Smooth muscle cell of the umbilical artery (primary cell): ENCODE results near the gene DRG2. TPM values are rescaled to one million over a fixed set of nuclear protein-coding genes. Genes with fewer than 3 reads are reported as not detected.

Source experiments
- total RNA-seq: library from RNA; depleted of rRNA; stranded (reverse); fragments of >200 nt; gene quantifications from 2 replicates; pipeline ENCODE4 v1.2.3, GENCODE V29; 2014

DRG2 gene, protein sequence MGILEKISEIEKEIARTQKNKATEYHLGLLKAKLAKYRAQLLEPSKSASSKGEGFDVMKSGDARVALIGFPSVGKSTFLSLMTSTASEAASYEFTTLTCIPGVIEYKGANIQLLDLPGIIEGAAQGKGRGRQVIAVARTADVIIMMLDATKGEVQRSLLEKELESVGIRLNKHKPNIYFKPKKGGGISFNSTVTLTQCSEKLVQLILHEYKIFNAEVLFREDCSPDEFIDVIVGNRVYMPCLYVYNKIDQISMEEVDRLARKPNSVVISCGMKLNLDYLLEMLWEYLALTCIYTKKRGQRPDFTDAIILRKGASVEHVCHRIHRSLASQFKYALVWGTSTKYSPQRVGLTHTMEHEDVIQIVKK
- total RNA-seq = 31.2 and 40.7 TPM in 2 replicates

DNA sequence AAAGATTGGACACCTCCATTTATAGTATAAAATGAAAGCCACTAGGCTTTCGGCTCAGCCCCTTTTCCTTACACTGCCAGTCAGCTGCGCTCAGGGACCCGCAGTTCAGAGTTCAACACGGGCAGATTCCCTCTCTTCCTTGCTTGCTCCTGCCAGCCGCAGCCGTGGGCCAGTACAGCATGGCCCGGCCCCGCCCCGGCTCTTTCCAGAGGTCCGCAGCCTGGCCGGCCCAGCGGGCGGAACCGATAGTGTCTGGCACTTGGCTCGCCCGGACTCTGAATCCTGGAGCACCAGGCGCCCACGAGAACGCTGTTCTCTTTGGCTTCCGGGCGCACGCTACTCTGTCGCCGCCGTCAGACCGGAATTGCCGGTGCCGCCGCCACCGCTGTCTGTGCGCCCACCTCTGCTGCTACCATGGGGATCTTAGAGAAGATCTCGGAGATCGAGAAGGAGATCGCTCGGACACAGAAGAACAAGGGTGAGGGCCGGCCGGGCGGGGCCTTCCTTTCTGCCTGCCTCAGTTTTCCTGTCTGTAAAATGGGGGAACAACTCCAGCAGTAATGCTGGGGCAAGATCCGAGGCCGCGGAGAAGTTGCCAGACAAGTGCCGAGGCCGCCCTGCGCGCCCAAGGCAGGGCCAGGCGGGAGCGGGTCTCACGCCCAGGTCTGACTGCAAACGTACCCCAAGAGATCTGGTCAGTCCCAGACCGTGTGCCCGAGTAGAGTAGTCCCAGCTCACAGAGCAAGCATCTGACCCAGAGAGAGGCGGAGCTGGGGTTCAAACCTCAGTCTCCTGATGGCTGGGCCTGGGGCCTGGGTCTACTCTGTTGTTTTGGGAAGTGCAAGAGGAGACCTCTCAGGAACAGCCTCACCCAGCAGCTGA, at the start of gene DRG2:
DRG2 (plus strand) TSS at position 339 of the 882 bp plus-strand sequence; CDS start at position 415, 76 bp downstream.

DNA sequence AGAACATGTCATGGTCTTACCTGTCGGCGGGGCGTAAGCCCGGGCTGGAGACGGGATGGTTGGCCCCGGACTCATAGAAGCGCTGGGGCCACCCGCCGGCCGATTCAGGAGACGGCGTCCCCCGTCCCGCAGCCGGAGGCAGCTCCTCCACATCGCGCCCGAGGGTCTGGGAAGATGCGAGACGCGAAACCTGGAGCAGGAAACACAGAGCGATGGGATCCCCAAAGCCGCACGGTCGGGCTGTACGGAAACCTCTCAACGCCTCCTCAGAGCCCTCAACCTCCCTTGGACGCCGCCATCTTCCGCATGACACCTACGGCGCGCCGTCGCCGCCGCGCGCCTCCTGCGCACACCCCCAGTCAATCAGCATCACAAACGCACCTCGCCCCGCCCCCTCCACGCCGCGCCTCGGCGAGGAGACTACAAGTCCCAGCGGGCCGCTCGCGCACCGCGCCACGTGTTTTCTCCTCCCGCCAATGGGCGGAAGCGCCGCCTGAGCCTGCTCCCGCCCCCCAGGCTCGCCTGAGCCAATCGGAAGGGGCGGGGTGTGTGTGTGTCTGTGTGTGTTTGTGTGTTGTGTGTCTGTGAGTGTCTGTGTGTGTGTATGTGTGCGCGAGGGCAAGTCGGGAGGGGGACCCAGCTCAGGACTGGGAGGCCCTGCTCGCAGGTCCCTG, 48.8 kb upstream of the DRG2 start, which contains the start of the genes ATPAF2 and GID4:
ATPAF2 (minus strand) TSS at position 308 of the 674 bp plus-strand sequence; CDS start at position 153, 155 bp downstream.
GID4 (plus strand) TSS at position 548 of the 674 bp plus-strand sequence; CDS start at position 605, 57 bp downstream.

DNA sequence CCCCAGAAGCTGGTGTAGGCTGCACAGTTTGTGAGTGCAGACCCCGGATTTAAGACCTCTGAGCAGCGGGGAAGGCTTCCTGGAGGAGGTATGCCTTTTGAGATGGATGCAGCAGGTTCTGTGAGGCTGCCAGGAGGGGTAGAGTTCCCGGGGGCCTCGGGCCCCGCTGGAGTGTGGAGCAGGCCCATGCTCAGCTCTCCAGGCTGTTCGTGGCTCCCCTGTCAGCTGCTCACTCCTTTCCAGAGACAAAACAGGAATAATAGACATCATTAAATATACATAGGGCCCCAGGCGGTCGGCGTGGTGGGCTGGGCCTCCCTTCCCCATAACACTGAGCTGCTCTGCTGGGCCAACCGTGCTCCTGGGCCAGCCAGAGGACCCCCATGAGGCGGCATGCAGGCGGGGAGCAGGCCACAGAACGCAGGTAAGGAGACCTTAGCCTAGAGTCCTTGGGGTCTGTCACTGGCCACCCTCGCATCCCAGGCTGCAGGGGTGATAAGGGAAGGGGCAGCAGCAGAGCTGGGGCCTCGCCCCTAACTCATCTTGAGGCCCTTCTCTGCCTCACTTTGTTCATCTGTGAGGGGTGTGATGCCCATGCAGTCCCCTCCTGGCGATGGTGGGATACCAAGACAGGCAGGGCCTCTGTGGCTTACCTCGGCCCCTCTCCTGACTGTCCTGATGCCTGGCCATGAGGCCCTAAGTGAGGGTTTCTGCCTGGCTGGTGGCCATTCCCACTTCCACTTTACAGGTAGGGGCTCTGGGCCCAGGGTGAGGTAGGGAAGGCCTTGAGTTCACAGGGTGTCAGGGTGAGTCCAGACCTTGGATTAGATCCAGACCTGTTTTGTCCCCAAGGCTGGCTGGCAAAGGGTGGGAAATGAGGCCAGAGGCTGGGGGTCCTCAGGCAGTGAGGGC, 20.9 kb downstream of the DRG2 start, which contains the start of gene MYO15A:
MYO15A (plus strand) TSS at position 356 of the 912 bp plus-strand sequence. CDS start 10,045 bp downstream, outside the sequence.

Other genes with a start within 250 kb of the DRG2 start
- gene TOM1L2, start 115.5 kb upstream of the DRG2 start, total RNA-seq = 19.9 and 33.6 TPM in 2 replicates
- gene DRC3, start 115.1 kb upstream of the DRG2 start, total RNA-seq = 0.37 and 0.59 TPM in 2 replicates
- 15.4 and 16.0 TPM in 2 replicates for gene ATPAF2, start 48.8 kb upstream of the DRG2 start, total RNA-seq
- 8.9 and 9.2 TPM in 2 replicates for gene GID4, start 48.5 kb upstream of the DRG2 start, total RNA-seq
- gene MYO15A, start 20.8 kb downstream of the DRG2 start, total RNA-seq = 1.2 and 1.3 TPM in 2 replicates
- 129 TPM in 2 replicates for gene ALKBH5, start 95.9 kb downstream of the DRG2 start, total RNA-seq
- 49.6 and 50.1 TPM in 2 replicates for gene LLGL1, start 137.7 kb downstream of the DRG2 start, total RNA-seq
- gene FLII, start 170.8 kb downstream of the DRG2 start, total RNA-seq = 175 and 363 TPM in 2 replicates
- 19.9 and 20.5 TPM in 2 replicates for gene MIEF2, start 172.7 kb downstream of the DRG2 start, total RNA-seq
- 26.4 and 33.2 TPM in 2 replicates for gene TOP3A, start 227.0 kb downstream of the DRG2 start, total RNA-seq
- 18.1 and 28.1 TPM in 2 replicates for gene SMCR8, start 227.3 kb downstream of the DRG2 start, total RNA-seq